HEK293 (cell line): Measurements from ENCODE around the gene IST1.

Experiments
- CTCF ChIA-PET: fragments of 350-600 bp; formaldehyde crosslinking; extraction: SDS; loops from one replicate; lab custom pipeline; 2021; ENCODE audit warnings: antibody characterized with exemption; lab: Yijun Ruan, JAX
- POLR2A ChIA-PET: fragments of 300-600 bp; formaldehyde crosslinking; extraction: SDS; loops from one replicate; lab custom pipeline; 2020; ENCODE audit warnings: antibody characterized with exemption, inconsistent platforms; lab: Yijun Ruan, JAX
- H3K27ac ChIP-seq: fragments of 200-500 bp; sonication (Bioruptor generic); 2 replicates; pipeline ENCODE4 v1.5.1; 2014; ENCODE audit warnings: low read depth, low read length, control low read depth, inconsistent platforms; ENCODE audit errors: extremely low read depth
- H3K36me3 ChIP-seq, 2 experiments: fragments of 200-500 bp in 1 of 2; sonication (Bioruptor generic) in 1 of 2; 1 replicate in 1 of 2; 2 replicates in 1 of 2; pipeline ENCODE4 v1.5.1; 2014 to 2017; ENCODE audit warnings: inconsistent platforms in 2 of 2, low read length in 2 of 2; ENCODE audit not compliant: control insufficient read depth in 2 of 2, insufficient read depth in 1 of 2
- H3K4me1 ChIP-seq: fragments of 200-500 bp; sonication (Bioruptor generic); 2 replicates; pipeline ENCODE4 v1.5.1; 2014; ENCODE audit warnings: mild to moderate bottlenecking, low read length, inconsistent platforms; ENCODE audit not compliant: control insufficient read depth, insufficient read depth
- H3K4me3 ChIP-seq: 2 replicates; pipeline ENCODE4 v1.5.1; 2011; ENCODE audit warnings: low read depth, mild to moderate bottlenecking, control low read depth, low read length, moderate library complexity
- H3K9me3 ChIP-seq: fragments of 200-500 bp; sonication (Bioruptor generic); 2 replicates; pipeline ENCODE4 v1.5.1; 2014; ENCODE audit warnings: low read depth, low read length, inconsistent platforms; ENCODE audit not compliant: control insufficient read depth, insufficient read depth
- BCL11B ChIP-seq: fragments of 450-650 bp; formaldehyde crosslinking; IDR thresholded peaks from 2 replicates; pipeline ENCODE4 v1.5.1; 2016; ENCODE audit warnings: low read depth, missing biosample characterization, missing genetic modification characterization
- GLI4 ChIP-seq: fragments of 450-650 bp; formaldehyde crosslinking; IDR thresholded peaks from 2 replicates; pipeline ENCODE4 v1.5.1; 2016; ENCODE audit warnings: missing biosample characterization, missing genetic modification characterization
- KLF16 ChIP-seq: fragments of 450-650 bp; formaldehyde crosslinking; IDR thresholded peaks from 2 replicates; pipeline ENCODE4 v1.5.1; 2017; ENCODE audit warnings: missing biosample characterization, missing genetic modification characterization
- SP7 ChIP-seq: fragments of 450-650 bp; formaldehyde crosslinking; IDR thresholded peaks from 2 replicates; pipeline ENCODE4 v1.5.1; 2016; ENCODE audit warnings: missing biosample characterization, missing genetic modification characterization
- ZBTB8A ChIP-seq: fragments of 450-650 bp; formaldehyde crosslinking; IDR thresholded peaks from 2 replicates; pipeline ENCODE4 v1.5.1; 2016; ENCODE audit warnings: missing biosample characterization, missing genetic modification characterization
- ZFP37 ChIP-seq: fragments of 450-650 bp; formaldehyde crosslinking; IDR thresholded peaks from 2 replicates; pipeline ENCODE4 v1.5.1; 2016; ENCODE audit warnings: missing biosample characterization, missing genetic modification characterization
- ZNF155 ChIP-seq: fragments of 450-650 bp; formaldehyde crosslinking; IDR thresholded peaks from 2 replicates; pipeline ENCODE4 v1.5.1; 2016; ENCODE audit warnings: missing biosample characterization, missing genetic modification characterization
- ZNF2 ChIP-seq: fragments of 450-650 bp; formaldehyde crosslinking; IDR thresholded peaks from 2 replicates; pipeline ENCODE4 v1.5.1; 2016; ENCODE audit warnings: missing biosample characterization, missing genetic modification characterization
- ZNF211 ChIP-seq: fragments of 450-650 bp; formaldehyde crosslinking; IDR thresholded peaks from 2 replicates; pipeline ENCODE4 v1.5.1; 2016; ENCODE audit warnings: low read depth, missing biosample characterization, missing genetic modification characterization
- ZNF23 ChIP-seq: fragments of 450-650 bp; formaldehyde crosslinking; IDR thresholded peaks from 2 replicates; pipeline ENCODE4 v1.5.1; 2016; ENCODE audit warnings: missing biosample characterization, missing genetic modification characterization, borderline replicate concordance
- ZNF266 ChIP-seq: fragments of 450-650 bp; formaldehyde crosslinking; IDR thresholded peaks from 2 replicates; pipeline ENCODE4 v1.5.1; 2016; ENCODE audit warnings: missing biosample characterization, missing genetic modification characterization, low read depth
- ZNF544 ChIP-seq: fragments of 450-650 bp; formaldehyde crosslinking; IDR thresholded peaks from 2 replicates; pipeline ENCODE4 v1.5.0; 2017; ENCODE audit warnings: missing biosample characterization, missing genetic modification characterization
- ZNF571 ChIP-seq: fragments of 450-650 bp; formaldehyde crosslinking; IDR thresholded peaks from 2 replicates; pipeline ENCODE4 v1.5.0; 2017; ENCODE audit warnings: missing biosample characterization, missing genetic modification characterization
- ZNF621 ChIP-seq: fragments of 450-650 bp; formaldehyde crosslinking; IDR thresholded peaks from 2 replicates; pipeline ENCODE4 v1.5.1; 2017; ENCODE audit warnings: missing biosample characterization, missing genetic modification characterization
- ZNF677 ChIP-seq: fragments of 450-650 bp; IDR thresholded peaks from 2 replicates; pipeline ENCODE4 v1.5.0; 2018; ENCODE audit warnings: missing biosample characterization, mild to moderate bottlenecking, missing genetic modification characterization, moderate library complexity
- ZNF777 ChIP-seq: fragments of 450-650 bp; formaldehyde crosslinking; IDR thresholded peaks from 2 replicates; pipeline ENCODE4 v1.5.1; 2017; ENCODE audit warnings: missing biosample characterization, missing genetic modification characterization, borderline replicate concordance
- TF ChIP-seq, protein P1 (sequence below): fragments of 450-650 bp; formaldehyde crosslinking; IDR thresholded peaks from 2 replicates; pipeline ENCODE4 v1.5.1; 2016; ENCODE audit warnings: missing biosample characterization, missing genetic modification characterization
- TF ChIP-seq, protein P2 (sequence below): fragments of 450-650 bp; formaldehyde crosslinking; IDR thresholded peaks from 2 replicates; pipeline ENCODE4 v1.5.1; 2016; ENCODE audit warnings: missing biosample characterization, missing genetic modification characterization
- TF ChIP-seq, protein P3 (sequence below): fragments of 450-650 bp; formaldehyde crosslinking; IDR thresholded peaks from 2 replicates; pipeline ENCODE4 v1.5.1; 2016; ENCODE audit warnings: missing biosample characterization, missing genetic modification characterization
- TF ChIP-seq, protein P4 (sequence below): fragments of 450-650 bp; formaldehyde crosslinking; IDR thresholded peaks from 2 replicates; pipeline ENCODE4 v1.5.1; 2016; ENCODE audit warnings: missing biosample characterization, missing genetic modification characterization
- TF ChIP-seq, protein P5 (sequence below): fragments of 450-650 bp; formaldehyde crosslinking; IDR thresholded peaks from 2 replicates; pipeline ENCODE4 v1.5.1; 2017; ENCODE audit warnings: missing biosample characterization, missing genetic modification characterization

Gene IST1

DNA sequence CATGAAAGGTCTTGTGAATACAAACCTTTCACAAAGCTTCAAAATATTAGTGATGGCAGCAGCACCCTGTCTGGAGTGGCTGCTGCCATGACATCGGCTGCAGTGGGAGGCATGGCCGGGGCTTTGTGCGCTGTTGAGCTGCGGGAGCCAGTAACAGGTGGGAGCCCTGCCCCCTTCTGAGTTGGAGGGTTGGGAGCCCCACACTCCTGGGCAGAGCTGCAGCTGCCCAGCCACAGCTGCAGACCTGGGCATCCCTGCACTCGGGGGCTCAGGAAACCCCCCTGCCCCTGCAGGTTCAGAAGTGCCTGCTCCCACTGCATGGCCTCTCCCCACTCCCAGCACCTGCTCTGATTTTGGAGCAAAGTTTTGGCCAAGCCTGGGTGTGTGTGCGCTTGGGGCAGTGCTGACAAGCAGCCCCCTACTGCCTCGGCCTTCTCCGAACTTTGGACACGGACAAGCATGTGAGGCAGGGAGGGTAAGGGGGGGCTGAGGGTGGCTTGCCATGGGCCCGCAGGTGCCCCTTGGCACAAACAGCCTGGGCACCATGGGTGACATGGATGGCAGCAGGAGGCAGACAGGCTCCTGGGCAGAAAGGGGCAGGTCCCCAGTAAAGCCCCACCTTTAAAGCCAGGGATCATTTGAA, 42.7 kb downstream of the IST1 start (continued):
- TF ChIP-seq ZNF2: no peak
- TF ChIP-seq, protein P1, sequence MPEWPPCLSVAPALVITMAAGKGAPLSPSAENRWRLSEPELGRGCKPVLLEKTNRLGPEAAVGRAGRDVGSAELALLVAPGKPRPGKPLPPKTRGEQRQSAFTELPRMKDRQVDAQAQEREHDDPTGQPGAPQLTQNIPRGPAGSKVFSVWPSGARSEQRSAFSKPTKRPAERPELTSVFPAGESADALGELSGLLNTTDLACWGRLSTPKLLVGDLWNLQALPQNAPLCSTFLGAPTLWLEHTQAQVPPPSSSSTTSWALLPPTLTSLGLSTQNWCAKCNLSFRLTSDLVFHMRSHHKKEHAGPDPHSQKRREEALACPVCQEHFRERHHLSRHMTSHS (tag by site-specific recombination): no peak

DNA sequence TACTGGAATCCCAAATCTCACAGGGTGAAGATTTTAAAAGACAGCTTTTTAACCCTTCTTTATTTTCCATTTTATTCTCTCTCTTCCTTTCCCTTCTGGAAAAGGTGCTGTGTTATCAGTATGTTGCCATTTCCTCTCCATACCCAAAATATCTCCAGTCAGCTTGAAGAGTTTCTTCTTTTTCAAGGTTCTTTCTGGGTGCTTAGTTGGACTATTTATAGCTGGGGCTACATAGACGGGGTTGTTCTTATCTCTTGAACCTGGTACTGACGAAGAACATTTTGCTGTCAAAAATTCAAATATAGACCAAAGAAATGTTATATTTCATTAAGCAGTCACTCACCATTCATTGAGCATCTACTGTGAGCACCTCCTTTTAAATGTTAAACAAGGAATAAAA, 48.6 kb downstream of the IST1 start:
- TF ChIP-seq ZNF777 (no peak), ZNF211 (tag by site-specific recombination) (no peak), ZNF23 (tag by site-specific recombination) (no peak)
- TF ChIP-seq, protein P2, sequence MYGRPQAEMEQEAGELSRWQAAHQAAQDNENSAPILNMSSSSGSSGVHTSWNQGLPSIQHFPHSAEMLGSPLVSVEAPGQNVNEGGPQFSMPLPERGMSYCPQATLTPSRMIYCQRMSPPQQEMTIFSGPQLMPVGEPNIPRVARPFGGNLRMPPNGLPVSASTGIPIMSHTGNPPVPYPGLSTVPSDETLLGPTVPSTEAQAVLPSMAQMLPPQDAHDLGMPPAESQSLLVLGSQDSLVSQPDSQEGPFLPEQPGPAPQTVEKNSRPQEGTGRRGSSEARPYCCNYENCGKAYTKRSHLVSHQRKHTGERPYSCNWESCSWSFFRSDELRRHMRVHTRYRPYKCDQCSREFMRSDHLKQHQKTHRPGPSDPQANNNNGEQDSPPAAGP (tag by site-specific recombination): no peak
- TF ChIP-seq, all 188 proteins: peak for 0
- Histone ChIP-seq H3K36me3 (no peaks in the 10 kb centered on the region), H3K4me3 (no peak overlapping the region), H3K27ac (no peak overlapping the region), H3K9me3 (no peaks in the 10 kb centered on the region), H3K4me1 (no peaks in the 10 kb centered on the region)
- ChIA-PET CTCF (interaction anchor here (0.7 to 1.3 kb wide), 2 partner anchors 17 to 61 kb away, joined by 3 to 6 read pairs; no protein-coding TSS in a partner anchor), POLR2A (interaction anchor here (1.2 kb wide), 1 partner anchor 15 kb away, joined by 3 read pairs; no protein-coding TSS in a partner anchor)

DNA sequence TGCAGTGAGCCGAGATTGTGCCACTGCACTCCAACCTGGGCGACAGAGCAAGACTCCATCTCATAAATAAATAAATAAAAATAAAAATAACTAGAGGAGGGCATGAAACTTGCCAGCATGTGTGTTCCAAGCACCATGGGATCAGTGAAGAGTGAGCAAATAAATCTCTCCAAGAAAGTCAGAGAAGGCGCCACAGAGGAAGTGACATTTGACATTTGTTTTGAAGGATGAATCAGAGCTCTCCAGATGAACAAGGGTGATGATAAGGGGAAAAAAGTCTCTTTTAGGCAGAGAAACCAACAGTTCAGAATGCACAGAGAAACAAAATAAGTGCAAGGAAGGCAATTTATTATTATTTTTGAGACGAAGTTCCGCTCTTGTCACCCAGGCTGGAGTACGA, 50.3 kb downstream of the IST1 start:
- no peak for TF ChIP-seq ZNF621 (tag by site-specific recombination)
- TF ChIP-seq, protein P3, sequence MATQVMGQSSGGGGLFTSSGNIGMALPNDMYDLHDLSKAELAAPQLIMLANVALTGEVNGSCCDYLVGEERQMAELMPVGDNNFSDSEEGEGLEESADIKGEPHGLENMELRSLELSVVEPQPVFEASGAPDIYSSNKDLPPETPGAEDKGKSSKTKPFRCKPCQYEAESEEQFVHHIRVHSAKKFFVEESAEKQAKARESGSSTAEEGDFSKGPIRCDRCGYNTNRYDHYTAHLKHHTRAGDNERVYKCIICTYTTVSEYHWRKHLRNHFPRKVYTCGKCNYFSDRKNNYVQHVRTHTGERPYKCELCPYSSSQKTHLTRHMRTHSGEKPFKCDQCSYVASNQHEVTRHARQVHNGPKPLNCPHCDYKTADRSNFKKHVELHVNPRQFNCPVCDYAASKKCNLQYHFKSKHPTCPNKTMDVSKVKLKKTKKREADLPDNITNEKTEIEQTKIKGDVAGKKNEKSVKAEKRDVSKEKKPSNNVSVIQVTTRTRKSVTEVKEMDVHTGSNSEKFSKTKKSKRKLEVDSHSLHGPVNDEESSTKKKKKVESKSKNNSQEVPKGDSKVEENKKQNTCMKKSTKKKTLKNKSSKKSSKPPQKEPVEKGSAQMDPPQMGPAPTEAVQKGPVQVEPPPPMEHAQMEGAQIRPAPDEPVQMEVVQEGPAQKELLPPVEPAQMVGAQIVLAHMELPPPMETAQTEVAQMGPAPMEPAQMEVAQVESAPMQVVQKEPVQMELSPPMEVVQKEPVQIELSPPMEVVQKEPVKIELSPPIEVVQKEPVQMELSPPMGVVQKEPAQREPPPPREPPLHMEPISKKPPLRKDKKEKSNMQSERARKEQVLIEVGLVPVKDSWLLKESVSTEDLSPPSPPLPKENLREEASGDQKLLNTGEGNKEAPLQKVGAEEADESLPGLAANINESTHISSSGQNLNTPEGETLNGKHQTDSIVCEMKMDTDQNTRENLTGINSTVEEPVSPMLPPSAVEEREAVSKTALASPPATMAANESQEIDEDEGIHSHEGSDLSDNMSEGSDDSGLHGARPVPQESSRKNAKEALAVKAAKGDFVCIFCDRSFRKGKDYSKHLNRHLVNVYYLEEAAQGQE (tag by site-specific recombination): no peak
- TF ChIP-seq ZFP37: no peak
- TF ChIP-seq ZBTB8A (tag by site-specific recombination): no peak
- TF ChIP-seq GLI4 (tag by site-specific recombination): no peak
- TF ChIP-seq ZNF571 (tag by site-specific recombination): no peak
- TF ChIP-seq SP7 (tag by site-specific recombination): no peak
- TF ChIP-seq, protein P4, sequence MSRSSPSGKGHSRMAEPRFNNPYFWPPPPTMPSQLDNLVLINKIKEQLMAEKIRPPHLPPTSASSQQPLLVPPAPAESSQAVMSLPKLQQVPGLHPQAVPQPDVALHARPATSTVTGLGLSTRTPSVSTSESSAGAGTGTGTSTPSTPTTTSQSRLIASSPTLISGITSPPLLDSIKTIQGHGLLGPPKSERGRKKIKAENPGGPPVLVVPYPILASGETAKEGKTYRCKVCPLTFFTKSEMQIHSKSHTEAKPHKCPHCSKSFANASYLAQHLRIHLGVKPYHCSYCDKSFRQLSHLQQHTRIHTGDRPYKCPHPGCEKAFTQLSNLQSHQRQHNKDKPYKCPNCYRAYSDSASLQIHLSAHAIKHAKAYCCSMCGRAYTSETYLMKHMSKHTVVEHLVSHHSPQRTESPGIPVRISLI (tag by site-specific recombination): no peak
- no peak for TF ChIP-seq ZNF266 (tag by site-specific recombination)
- no peak for TF ChIP-seq KLF16
- TF ChIP-seq ZNF155 (tag by site-specific recombination): no peak
- no peak for TF ChIP-seq BCL11B
- TF ChIP-seq, protein P5, sequence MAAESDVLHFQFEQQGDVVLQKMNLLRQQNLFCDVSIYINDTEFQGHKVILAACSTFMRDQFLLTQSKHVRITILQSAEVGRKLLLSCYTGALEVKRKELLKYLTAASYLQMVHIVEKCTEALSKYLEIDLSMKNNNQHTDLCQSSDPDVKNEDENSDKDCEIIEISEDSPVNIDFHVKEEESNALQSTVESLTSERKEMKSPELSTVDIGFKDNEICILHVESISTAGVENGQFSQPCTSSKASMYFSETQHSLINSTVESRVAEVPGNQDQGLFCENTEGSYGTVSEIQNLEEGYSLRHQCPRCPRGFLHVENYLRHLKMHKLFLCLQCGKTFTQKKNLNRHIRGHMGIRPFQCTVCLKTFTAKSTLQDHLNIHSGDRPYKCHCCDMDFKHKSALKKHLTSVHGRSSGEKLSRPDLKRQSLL (tag by site-specific recombination): no peak
- TF ChIP-seq ZNF544: no peak
- no peak for TF ChIP-seq ZNF677 (tag by site-specific recombination)
- Histone ChIP-seq H3K9me3 (no peaks in the 10 kb centered on the region), H3K27ac (no peak overlapping the region), H3K36me3 (no peaks in the 10 kb centered on the region), H3K4me1 (no peaks in the 10 kb centered on the region), H3K4me3 (no peak overlapping the region)
- ChIA-PET POLR2A (no interaction called here), CTCF (no interaction called here)
